ENCODE data around the gene CHI3L2. TPM values are rescaled to one million over a fixed set of nuclear protein-coding genes. Genes with fewer than 3 reads are reported as not detected.

The CHI3L2 gene
- total RNA-seq, 6 donors from 2014 or later = 2.1 to 115 (median 21.3) TPM

DNA sequence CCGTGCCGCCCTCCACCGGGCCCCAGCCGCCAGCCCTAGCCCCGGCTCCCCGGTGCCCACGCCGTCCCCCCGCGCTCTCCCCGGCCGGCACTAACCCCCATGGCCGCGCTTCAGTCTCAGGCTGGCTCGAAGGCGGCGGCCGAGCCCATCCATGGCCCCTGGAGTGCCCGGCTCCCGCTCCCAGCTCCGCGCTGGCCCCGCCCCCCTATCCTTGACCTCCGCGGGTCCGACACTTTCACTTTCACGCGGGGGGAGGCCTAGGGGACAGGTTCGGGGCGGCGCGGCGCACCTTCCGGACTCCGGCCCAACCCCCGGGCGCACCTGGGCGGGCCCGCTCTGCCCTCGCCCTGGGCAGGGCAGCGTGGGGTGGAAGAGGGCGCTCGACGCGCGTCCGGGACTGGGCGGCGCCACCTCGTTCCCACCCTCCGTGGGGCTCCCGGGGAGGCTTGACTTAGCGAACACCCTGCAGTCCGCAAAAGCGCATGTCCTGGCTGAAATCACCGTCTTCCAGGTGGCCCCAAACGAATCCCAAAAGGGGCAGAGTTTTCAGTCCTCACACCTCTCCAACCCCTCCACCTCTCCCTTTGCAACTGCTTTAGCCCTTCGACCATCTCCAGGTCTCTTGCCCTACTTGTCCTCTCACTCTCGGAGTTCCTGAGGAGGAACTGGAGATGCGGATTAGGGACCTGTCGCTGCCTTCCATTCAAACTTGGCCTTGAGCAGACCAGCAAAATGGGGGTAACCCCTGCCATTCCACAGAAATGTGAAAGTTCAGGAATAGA is 23.1 kb upstream of the CHI3L2 start:
- peak overlapping the region; percentile 54 to 79 (median 63) for H3K4me3 ChIP-seq
- no peaks in the 10 kb centered on the region for H3K27me3 ChIP-seq
- H3K9me3 ChIP-seq = no peaks in the 10 kb centered on the region
- no peaks in the 10 kb centered on the region for H3K36me3 ChIP-seq
- TF ChIP-seq, protein P1, sequence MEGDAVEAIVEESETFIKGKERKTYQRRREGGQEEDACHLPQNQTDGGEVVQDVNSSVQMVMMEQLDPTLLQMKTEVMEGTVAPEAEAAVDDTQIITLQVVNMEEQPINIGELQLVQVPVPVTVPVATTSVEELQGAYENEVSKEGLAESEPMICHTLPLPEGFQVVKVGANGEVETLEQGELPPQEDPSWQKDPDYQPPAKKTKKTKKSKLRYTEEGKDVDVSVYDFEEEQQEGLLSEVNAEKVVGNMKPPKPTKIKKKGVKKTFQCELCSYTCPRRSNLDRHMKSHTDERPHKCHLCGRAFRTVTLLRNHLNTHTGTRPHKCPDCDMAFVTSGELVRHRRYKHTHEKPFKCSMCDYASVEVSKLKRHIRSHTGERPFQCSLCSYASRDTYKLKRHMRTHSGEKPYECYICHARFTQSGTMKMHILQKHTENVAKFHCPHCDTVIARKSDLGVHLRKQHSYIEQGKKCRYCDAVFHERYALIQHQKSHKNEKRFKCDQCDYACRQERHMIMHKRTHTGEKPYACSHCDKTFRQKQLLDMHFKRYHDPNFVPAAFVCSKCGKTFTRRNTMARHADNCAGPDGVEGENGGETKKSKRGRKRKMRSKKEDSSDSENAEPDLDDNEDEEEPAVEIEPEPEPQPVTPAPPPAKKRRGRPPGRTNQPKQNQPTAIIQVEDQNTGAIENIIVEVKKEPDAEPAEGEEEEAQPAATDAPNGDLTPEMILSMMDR (IDR thresholded peaks at IDR 0.05) = no peak
- TF ChIP-seq POLR2AphosphoS5 (IDR thresholded peaks at IDR 0.05) = peak; percentile 48 to 79
- peak in 2 of 4 donors; percentile 62 to 89 for TF ChIP-seq POLR2A (IDR thresholded peaks at IDR 0.05)
- peak in 1 of 4 donors; percentile 18 for TF ChIP-seq EP300 (IDR thresholded peaks at IDR 0.05)
- peak overlapping the region; percentile 91 to 95 (median 93) for H3K27ac ChIP-seq
- ATAC-seq (ENCODE audit: low FRiP score in 2 of 2) (peak; percentile 82 to 91), DNase-seq (peak; percentile 79 to 96)
- peaks cover 40 to 59% (median 49%) of the 10 kb centered on the region in 4 donors for H3K4me1 ChIP-seq
- 6 to 20% methylated on average over 8 to 48 of the region's 61 CpGs for WGBS, 2 donors

DNA sequence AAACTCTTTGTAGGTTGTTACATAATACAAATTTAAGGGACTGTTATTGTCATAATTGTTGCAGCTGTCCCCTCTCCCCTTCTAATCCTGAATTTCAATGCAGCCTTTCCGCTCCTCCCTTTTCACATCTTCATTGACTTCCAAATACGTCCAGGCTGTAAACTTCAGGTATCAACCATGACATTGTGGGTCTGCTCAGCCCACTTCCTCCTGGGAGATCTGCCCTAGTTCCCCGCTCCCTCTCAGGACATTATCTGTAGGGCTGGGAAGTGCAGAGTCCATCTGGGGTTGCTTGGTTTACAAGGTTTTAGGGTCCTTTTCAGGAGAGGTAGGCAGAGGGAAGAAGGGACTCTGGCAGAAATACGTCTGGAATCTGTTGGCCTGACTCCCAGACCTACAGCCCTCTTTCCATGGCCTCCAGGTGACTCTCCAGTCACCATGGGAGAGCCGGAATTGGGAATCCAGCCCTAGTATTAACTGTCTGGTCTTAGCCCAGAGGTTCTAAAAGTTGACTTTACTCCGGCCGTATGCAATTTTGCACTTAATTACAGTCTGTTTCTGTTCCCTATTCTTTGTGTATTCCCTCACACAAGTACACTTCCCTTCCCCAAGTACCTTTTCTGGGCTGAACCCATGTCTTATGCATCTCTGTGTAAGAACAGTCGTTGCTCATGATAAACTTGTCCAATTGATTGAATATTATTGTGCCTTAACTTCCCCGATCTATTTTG is 22.4 kb upstream of the CHI3L2 start:
- H3K4me3 ChIP-seq = peak overlapping the region in 3 of 4 donors; percentile 54 to 79 (median 57)
- H3K27me3 ChIP-seq = no peaks in the 10 kb centered on the region
- TF ChIP-seq POLR2AphosphoS5 (IDR thresholded peaks at IDR 0.05) (no peak), POLR2A (IDR thresholded peaks at IDR 0.05) (no peak), EP300 (IDR thresholded peaks at IDR 0.05) (no peak)
- TF ChIP-seq, protein P1 (IDR thresholded peaks at IDR 0.05) = no peak
- H3K4me1 ChIP-seq = peaks cover 40 to 52% (median 47%) of the 10 kb centered on the region in 4 donors
- DNase-seq (no peak), ATAC-seq (ENCODE audit: low FRiP score in 2 of 2) (no peak)
- no peaks in the 10 kb centered on the region for H3K9me3 ChIP-seq
- H3K27ac ChIP-seq = peak overlapping the region; percentile 91 to 95 (median 93)
- H3K36me3 ChIP-seq = no peaks in the 10 kb centered on the region
- WGBS, 2 donors = 60 to 64% methylated on average over 9 of the region's 9 CpGs

DNA sequence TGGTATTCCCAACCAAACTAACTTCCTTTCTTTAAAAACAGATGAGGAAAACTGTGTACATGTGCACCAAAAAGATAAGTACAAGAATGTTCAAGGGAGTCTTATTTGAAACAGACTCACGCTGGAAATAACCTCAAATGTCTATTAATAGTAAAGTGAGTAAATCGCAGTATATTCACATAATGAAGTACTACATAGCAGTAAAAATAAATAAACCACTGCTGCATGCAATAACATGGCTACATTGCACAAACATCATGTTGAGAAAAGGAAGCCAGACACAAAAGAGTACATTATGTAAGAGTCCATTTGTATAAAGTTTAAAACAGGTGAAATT is 21.8 kb upstream of the CHI3L2 start:
- Histone ChIP-seq H3K36me3 (no peaks in the 10 kb centered on the region), H3K4me3 (no peak overlapping the region), H3K4me1 (peaks cover 37 to 47% (median 42%) of the 10 kb centered on the region in 4 donors), H3K27me3 (no peaks in the 10 kb centered on the region), H3K9me3 (no peaks in the 10 kb centered on the region), H3K27ac (peak overlapping the region; percentile 91 to 95 (median 93))
- 12 to 26% methylated on average over 2 of the region's 2 CpGs for WGBS, 2 donors
- no peak for ATAC-seq (ENCODE audit: low FRiP score in 2 of 2)
- DNase-seq = no peak
- TF ChIP-seq POLR2A (IDR thresholded peaks at IDR 0.05) = no peak
- TF ChIP-seq EP300 (IDR thresholded peaks at IDR 0.05) = peak in 1 of 4 donors; percentile 16
- TF ChIP-seq POLR2AphosphoS5 (IDR thresholded peaks at IDR 0.05) = peak in 1 of 2 donors; percentile 23
- TF ChIP-seq, protein P1 (IDR thresholded peaks at IDR 0.05) = no peak

DNA sequence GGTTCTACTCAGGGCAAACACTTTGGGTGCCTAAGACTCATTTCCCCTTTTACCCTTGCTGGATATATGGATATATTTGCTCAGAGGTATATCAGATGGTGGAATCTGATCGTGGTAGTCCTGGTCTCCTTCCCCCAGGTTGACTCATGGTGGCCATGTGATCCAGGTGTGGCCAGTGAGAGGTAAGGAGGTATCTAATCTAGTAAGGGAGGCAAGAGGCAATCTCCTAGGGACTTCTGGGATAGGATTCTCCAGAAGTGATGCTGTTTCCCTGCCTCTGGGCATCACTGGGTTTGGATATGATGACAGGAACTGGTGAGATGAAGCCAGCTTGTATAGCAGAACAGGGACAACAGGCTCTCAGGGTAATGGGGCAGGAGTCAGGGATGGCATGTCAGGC is 18.6 kb upstream of the CHI3L2 start:
- DNase-seq = no peak
- Histone ChIP-seq H3K27me3 (no peaks in the 10 kb centered on the region), H3K36me3 (no peaks in the 10 kb centered on the region), H3K9me3 (no peaks in the 10 kb centered on the region), H3K27ac (no peak overlapping the region), H3K4me1 (peaks cover 11 to 27% (median 18%) of the 10 kb centered on the region in 4 donors), H3K4me3 (no peak overlapping the region)
- TF ChIP-seq, protein P1 (IDR thresholded peaks at IDR 0.05) = no peak
- TF ChIP-seq POLR2AphosphoS5 (IDR thresholded peaks at IDR 0.05) (no peak), POLR2A (IDR thresholded peaks at IDR 0.05) (no peak), EP300 (IDR thresholded peaks at IDR 0.05) (no peak)
- no peak for ATAC-seq (ENCODE audit: low FRiP score in 2 of 2)
- 33 to 71% methylated on average over 1 of the region's 1 CpG for WGBS, 2 donors

Data from upper lobe of left lung (tissue), 6 donors.